ENCODE results near the gene UPP2.

GRCh38 chr2:158134055-158134454 lies 32.4 kb downstream of the UPP2 start:
- TF ChIP-seq ZNF274 (IDR thresholded peaks at IDR 0.05; ENCODE audit: borderline replicate concordance, low read depth, low read length) (no peak), POLR2AphosphoS5 (IDR thresholded peaks at IDR 0.05; ENCODE audit: control insufficient read depth, insufficient read depth, low read depth, low read length) (no peak)

Data from K562 (cell line).